ENCODE data around the gene TBC1D3B.

GRCh38 chr17:36151891-36152638, 24.4 kb downstream of the TBC1D3B start:
- no peak for TF ChIP-seq POLR2A (IDR thresholded peaks at IDR 0.05; ENCODE audit: low read depth, low read length)
- no peak for TF ChIP-seq RELA (IDR thresholded peaks at IDR 0.05; ENCODE audit: borderline replicate concordance, partially characterized antibody)
- no peak for TF ChIP-seq ATF3 (IDR thresholded peaks at IDR 0.05; ENCODE audit: borderline replicate concordance, extremely low read depth, low read depth, low read length)
- TF ChIP-seq CTCF (IDR thresholded peaks at IDR 0.05 in 2 of 3, conservative IDR thresholded peaks at IDR 0.05 in 1 of 3; ENCODE audit: control insufficient read depth in 2 of 3, extremely low read depth in 1 of 3, insufficient read depth in 1 of 3, low read depth in 3 of 3, low read length in 3 of 3), result no peak
- TF ChIP-seq YY1 (IDR thresholded peaks at IDR 0.05; ENCODE audit: low read depth, low read length), result no peak
- no peak for TF ChIP-seq SMAD1 (IDR thresholded peaks at IDR 0.05; ENCODE audit: low read depth, partially characterized antibody)
- no peak for TF ChIP-seq ZBTB33 (IDR thresholded peaks at IDR 0.05)
- TF ChIP-seq EZH2 (IDR thresholded peaks at IDR 0.05; ENCODE audit: borderline replicate concordance, control insufficient read depth, low read depth, low read length), result no peak
- no peak for TF ChIP-seq NFYB (IDR thresholded peaks at IDR 0.05; ENCODE audit: insufficient read depth, low read depth, low read length)
- TF ChIP-seq EGR1 (IDR thresholded peaks at IDR 0.05; ENCODE audit: borderline replicate concordance in 1 of 2, low read depth in 2 of 2, low read length in 2 of 2), result no peak
- no peak for TF ChIP-seq RAD21 (IDR thresholded peaks at IDR 0.05; ENCODE audit: insufficient read depth, low read depth, low read length)
- TF ChIP-seq SRF (IDR thresholded peaks at IDR 0.05; ENCODE audit: low read depth in 2 of 2, low read length in 2 of 2), result no peak
- TF ChIP-seq REST (IDR thresholded peaks at IDR 0.05; ENCODE audit: low read depth, low read length), result no peak
- no peak for TF ChIP-seq POLR2AphosphoS5 (IDR thresholded peaks at IDR 0.05; ENCODE audit: low read length)
